Sigmoid colon (tissue), 7 donors: ENCODE results near the gene RRBP1. TPM values are rescaled to one million over a fixed set of nuclear protein-coding genes. Genes with fewer than 3 reads are reported as not detected.

Experiments used
- DNase-seq: peaks from one replicate; pipeline ENCODE4 v3.0.0-alpha.2; 2019
- H3K27ac ChIP-seq, 4 donors: fragments of 200-600 bp; sonication (generic); one replicate each; pipeline ENCODE4 v1.5.1; 2016 to 2019; ENCODE audit warnings: mild to moderate bottlenecking in 1 of 4
- H3K27me3 ChIP-seq, 3 donors: fragments of 200-600 bp; sonication (generic); one replicate each; pipeline ENCODE4 v1.5.1; 2019; ENCODE audit warnings: mild to moderate bottlenecking in 1 of 3
- H3K36me3 ChIP-seq, 4 donors: fragments of 200-600 bp; sonication (generic); one replicate each; pipeline ENCODE4 v1.5.1; 2016 to 2019
- H3K4me1 ChIP-seq, 4 donors: fragments of 200-600 bp; sonication (generic); one replicate each; pipeline ENCODE4 v1.5.1; 2017 to 2019
- H3K4me3 ChIP-seq, 4 donors: fragments of 200-600 bp; sonication (generic); one replicate each; pipeline ENCODE4 v1.5.1; 2017 to 2019; ENCODE audit warnings: mild to moderate bottlenecking in 2 of 4, moderate library complexity in 1 of 4
- H3K9me3 ChIP-seq, 4 donors: fragments of 200-600 bp in 3 of 4; sonication (generic) in 3 of 4; one replicate each; pipeline versions ENCODE4 v1.5.1 to v1.6.1; 2013 to 2019
- EP300 ChIP-seq, 4 donors: sonication (generic); formaldehyde crosslinking; IDR thresholded peaks; one replicate each; pipeline ENCODE4 v1.6.1; 2017; ENCODE audit warnings: antibody characterized with exemption in 4 of 4
- POLR2A ChIP-seq, 2 donors: fragments of 450-650 bp; IDR thresholded peaks; one replicate each; pipeline ENCODE4 v1.6.1; 2016; ENCODE audit warnings: antibody characterized with exemption in 2 of 2, mild to moderate bottlenecking in 2 of 2, moderate library complexity in 2 of 2
- POLR2AphosphoS5 ChIP-seq, 4 donors: sonication (generic); formaldehyde crosslinking; IDR thresholded peaks; one replicate each; pipeline ENCODE4 v1.6.1; 2017; ENCODE audit warnings: antibody characterized with exemption in 4 of 4
- WGBS, 2 donors: extraction: QIAGEN DNeasy Blood & Tissue Kit; methylation state at CpG; one replicate each; pipeline ENCODE4 v1.1.7; 2013; 5-methylcytosine and 5-hydroxymethylcytosine counted together
- intact Hi-C: fragments of 100-400 bp; cut with DNase I; formaldehyde crosslinking; loops from one replicate; pipeline ENCODE4 v1.15.1; 2023
- polyA plus RNA-seq, 3 donors: library from polyadenylated mRNA; stranded (reverse); fragments of 200-250 nt; gene quantifications; one replicate each; pipeline ENCODE4 v1.2.3, GENCODE V29; 2013
- total RNA-seq, 4 donors: library from RNA; depleted of rRNA; stranded (reverse); fragments of >200 nt; gene quantifications; one replicate each; pipeline ENCODE4 v1.1.0, GENCODE V29; 2016
- TF ChIP-seq, protein P1 (sequence below), 4 experiments: fragments of 450-650 bp in 3 of 4; fragments of 200-600 bp in 1 of 4; IDR thresholded peaks; one replicate each; pipeline ENCODE4 v1.5.1; 2016 to 2019; ENCODE audit warnings: antibody characterized with exemption in 4 of 4, mild to moderate bottlenecking in 3 of 4, moderate library complexity in 2 of 4
- donor health status: healthy with polysubstance abuse.
- donor health status: Bipolar disorder and iron deficiency.
- donor health status: healthy.

Gene RRBP1
- total and polyA plus RNA-seq, 7 donors: 24.6 to 245 (median 35.3) TPM

DNA sequence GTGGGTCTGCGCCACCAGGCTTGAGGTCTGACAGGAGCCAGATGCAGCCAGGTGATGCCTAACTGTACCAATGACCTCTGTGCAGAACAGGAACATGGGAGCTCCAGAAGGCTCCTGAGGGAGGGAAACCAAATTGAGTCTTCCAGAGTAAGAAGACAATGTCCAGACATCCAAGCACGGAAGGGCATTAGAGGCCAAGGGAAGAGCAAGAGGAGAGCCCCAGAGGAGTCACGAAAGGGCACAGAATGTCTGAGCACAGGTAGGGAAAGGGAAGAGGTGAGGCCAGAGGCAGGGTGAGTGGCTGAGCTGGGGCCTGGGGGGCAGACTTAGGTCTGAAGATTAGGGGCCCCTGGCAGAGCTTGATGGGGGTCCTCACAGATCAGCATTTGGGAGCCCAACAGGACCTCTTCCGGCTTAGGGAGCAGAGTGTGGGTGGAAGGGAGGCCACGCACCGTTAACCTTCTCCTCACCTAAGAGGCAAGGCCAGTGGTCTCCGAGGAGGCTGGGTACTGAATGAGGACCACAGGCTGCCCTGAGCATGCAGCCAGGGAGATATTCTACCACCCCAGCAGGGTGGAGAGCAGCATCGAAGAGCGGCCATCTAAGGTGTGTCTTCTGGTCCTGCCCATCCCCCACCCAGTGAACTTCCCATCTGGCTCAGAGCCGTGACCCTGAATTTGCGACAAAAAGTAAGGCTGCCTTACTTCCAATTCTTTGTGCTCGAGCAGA, 41.7 kb downstream of the RRBP1 start:
- Histone ChIP-seq H3K9me3 (no peaks in the 10 kb centered on the region), H3K4me1 (peaks cover 0 to 57% (median 39%) of the 10 kb centered on the region in 4 donors), H3K4me3 (no peak overlapping the region), H3K27me3 (no peaks in the 10 kb centered on the region), H3K36me3 (peaks cover 0 to 61% (median 23%) of the 10 kb centered on the region in 4 donors), H3K27ac (no peak overlapping the region)
- intact Hi-C loops: no loop called here
- no peak for DNase-seq
- TF ChIP-seq POLR2A (IDR thresholded peaks at IDR 0.05): no peak
- TF ChIP-seq POLR2AphosphoS5 (IDR thresholded peaks at IDR 0.05): no peak
- TF ChIP-seq, protein P1, sequence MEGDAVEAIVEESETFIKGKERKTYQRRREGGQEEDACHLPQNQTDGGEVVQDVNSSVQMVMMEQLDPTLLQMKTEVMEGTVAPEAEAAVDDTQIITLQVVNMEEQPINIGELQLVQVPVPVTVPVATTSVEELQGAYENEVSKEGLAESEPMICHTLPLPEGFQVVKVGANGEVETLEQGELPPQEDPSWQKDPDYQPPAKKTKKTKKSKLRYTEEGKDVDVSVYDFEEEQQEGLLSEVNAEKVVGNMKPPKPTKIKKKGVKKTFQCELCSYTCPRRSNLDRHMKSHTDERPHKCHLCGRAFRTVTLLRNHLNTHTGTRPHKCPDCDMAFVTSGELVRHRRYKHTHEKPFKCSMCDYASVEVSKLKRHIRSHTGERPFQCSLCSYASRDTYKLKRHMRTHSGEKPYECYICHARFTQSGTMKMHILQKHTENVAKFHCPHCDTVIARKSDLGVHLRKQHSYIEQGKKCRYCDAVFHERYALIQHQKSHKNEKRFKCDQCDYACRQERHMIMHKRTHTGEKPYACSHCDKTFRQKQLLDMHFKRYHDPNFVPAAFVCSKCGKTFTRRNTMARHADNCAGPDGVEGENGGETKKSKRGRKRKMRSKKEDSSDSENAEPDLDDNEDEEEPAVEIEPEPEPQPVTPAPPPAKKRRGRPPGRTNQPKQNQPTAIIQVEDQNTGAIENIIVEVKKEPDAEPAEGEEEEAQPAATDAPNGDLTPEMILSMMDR (IDR thresholded peaks at IDR 0.05): no peak
- no peak for TF ChIP-seq EP300 (IDR thresholded peaks at IDR 0.05)
- 89 to 93% methylated on average over 12 of the region's 12 CpGs for WGBS, 2 donors

DNA sequence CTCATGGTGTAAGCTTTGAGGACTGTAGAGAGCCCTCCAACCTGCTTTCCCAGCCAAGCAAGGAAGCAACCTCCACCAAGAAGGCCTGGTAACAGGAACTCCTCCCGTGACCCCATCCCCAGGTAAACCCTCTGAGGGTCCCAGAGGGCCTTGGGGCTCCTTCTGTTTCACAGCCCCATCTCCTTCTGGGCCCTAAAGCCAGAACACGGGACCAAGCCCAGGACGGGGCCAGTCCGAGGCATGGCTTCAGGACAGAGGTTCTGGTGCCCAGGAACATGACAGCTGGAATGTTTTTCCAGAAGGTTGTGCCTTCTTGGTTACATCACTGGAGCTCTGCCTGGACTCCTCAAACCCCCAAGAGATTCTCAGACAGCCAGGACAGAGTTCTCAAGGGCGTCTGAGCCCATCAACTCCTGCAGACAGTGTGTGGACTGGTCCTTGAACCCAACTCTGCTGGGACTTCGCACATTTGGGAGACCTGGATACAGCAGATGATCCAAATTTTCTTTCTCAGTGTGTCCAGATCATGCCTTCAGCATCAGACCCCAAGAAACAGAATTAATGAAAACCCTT, 43.1 kb downstream of the RRBP1 start:
- intact Hi-C loops: no loop called here
- WGBS, 2 donors: 91 to 95% methylated on average over 6 of the region's 6 CpGs
- H3K4me1 ChIP-seq: peaks cover 0 to 58% (median 40%) of the 10 kb centered on the region in 4 donors

DNA sequence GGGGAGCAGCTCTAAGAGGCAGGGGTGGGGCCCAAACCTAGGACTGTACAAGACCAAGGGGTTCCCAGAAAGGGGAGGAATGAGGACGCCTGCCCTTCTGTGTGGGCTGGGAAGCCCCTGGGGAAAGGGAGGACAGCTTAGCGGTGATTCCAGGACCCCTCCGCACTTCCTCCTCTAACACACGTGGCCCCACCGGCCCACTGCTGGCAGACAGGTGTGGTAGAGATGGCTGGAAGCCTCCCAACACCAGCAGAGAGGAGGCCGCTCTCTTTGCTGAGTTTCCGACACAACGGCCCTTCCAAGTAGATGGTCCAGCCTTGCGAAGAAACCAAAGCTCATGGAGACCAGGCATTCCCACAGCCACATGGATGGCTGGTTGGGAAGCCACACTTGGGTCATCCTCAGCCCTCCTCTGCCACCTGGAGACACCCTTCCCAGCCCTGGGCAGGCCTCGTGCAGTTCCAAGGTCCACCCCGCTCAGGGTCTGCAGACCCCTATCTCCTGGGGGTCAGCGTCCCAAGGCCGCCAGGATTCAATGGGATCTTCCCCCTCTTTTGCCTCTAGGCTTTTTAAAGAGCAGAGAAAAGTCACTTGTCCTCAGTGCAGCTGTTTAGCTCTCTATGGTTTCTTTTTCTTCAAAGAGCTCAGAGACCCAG, 43.9 kb downstream of the RRBP1 start:
- TF ChIP-seq, protein P1 (IDR thresholded peaks at IDR 0.05): no peak
- TF ChIP-seq POLR2A (IDR thresholded peaks at IDR 0.05): no peak
- no peak for TF ChIP-seq EP300 (IDR thresholded peaks at IDR 0.05)
- no peak for TF ChIP-seq POLR2AphosphoS5 (IDR thresholded peaks at IDR 0.05)
- H3K27ac ChIP-seq: peak overlapping the region in 3 of 4 donors; percentile 17 to 23 (median 22)
- H3K36me3 ChIP-seq: peaks cover 5 to 83% (median 34%) of the 10 kb centered on the region in 4 donors
- H3K4me1 ChIP-seq: peaks cover 0 to 53% (median 34%) of the 10 kb centered on the region in 4 donors
- H3K9me3 ChIP-seq: no peaks in the 10 kb centered on the region
- DNase-seq: no peak
- intact Hi-C loops: no loop called here
- no peak overlapping the region for H3K4me3 ChIP-seq
- no peaks in the 10 kb centered on the region for H3K27me3 ChIP-seq
- 86 to 88% methylated on average over 13 of the region's 13 CpGs for WGBS, 2 donors

More for the DNA sequence above, 43.1 kb downstream of the RRBP1 start:
- no peaks in the 10 kb centered on the region for H3K9me3 ChIP-seq
- TF ChIP-seq EP300 (IDR thresholded peaks at IDR 0.05): no peak
- DNase-seq: no peak
- peak overlapping the region in 1 of 4 donors; percentile 23 for H3K27ac ChIP-seq
- H3K4me3 ChIP-seq: no peak overlapping the region
- no peaks in the 10 kb centered on the region for H3K27me3 ChIP-seq
- H3K36me3 ChIP-seq: peaks cover 0 to 75% (median 29%) of the 10 kb centered on the region in 4 donors

DNA sequence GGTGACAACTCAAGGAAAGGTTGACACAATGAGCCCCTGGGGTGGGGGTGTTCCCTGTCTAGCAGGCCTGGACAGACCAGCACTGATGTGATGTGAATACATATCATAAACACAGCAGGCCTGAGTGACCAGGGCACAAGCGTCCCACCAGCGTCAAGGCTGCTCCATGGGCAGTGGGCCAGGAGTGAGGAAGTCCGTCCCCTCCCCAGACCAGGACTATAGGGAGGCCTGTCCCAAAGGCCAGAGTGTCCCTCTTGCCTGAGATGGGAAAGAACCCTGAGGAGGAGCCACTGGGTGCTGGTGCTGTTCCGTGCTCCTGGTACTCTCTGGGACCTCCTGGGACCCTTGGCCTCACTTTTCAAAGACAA, 44.6 kb downstream of the RRBP1 start:
- peak overlapping the region in 3 of 4 donors; percentile 1 to 60 (median 16) for H3K27ac ChIP-seq
- peaks cover 10 to 85% (median 37%) of the 10 kb centered on the region in 4 donors for H3K36me3 ChIP-seq
- no peaks in the 10 kb centered on the region for H3K9me3 ChIP-seq
- H3K4me3 ChIP-seq: no peak overlapping the region
- WGBS, 2 donors: 87 to 88% methylated on average over 4 of the region's 4 CpGs
- TF ChIP-seq EP300 (IDR thresholded peaks at IDR 0.05) (no peak), POLR2AphosphoS5 (IDR thresholded peaks at IDR 0.05) (no peak), POLR2A (IDR thresholded peaks at IDR 0.05) (no peak)
- TF ChIP-seq, protein P1 (IDR thresholded peaks at IDR 0.05): no peak
- no peak for DNase-seq
- peaks cover 0 to 52% (median 30%) of the 10 kb centered on the region in 4 donors for H3K4me1 ChIP-seq
- no peaks in the 10 kb centered on the region for H3K27me3 ChIP-seq
- intact Hi-C loops: no loop called here
